Measurements from ENCODE around the gene MGAT4D. TPM values are rescaled to one million over a fixed set of nuclear protein-coding genes. Genes with fewer than 3 reads are reported as not detected.
A peak's percentile ranks its signal among the peaks of the same experiment; 100 is the strongest.
"Not testable (repeated sequence)": the region's sequence is repeated elsewhere in the genome, so short reads cannot be mapped to it uniquely, and the experiment has no call there.

Gene MGAT4D
- total RNA-seq, 1 experiment from 2014 or later = not detected

GRCh38 chr4:140466146-140466545, 31.9 kb downstream of the MGAT4D start:
- H3K4me1 ChIP-seq = no peaks in the 10 kb centered on the region
- H3K4me3 ChIP-seq = no peak overlapping the region
- no peaks in the 10 kb centered on the region for H3K36me3 ChIP-seq
- H3K27ac ChIP-seq = no peak overlapping the region
- H3K9me3 ChIP-seq (replicated peaks) = no peaks in the 10 kb centered on the region
- DNase-seq = no peak
- no peaks in the 10 kb centered on the region for H3K27me3 ChIP-seq

- H3K4me3 ChIP-seq = no peak overlapping the region
- no peaks in the 10 kb centered on the region for H3K9me3 ChIP-seq (replicated peaks)
- no peaks in the 10 kb centered on the region for H3K27me3 ChIP-seq
- no peaks in the 10 kb centered on the region for H3K36me3 ChIP-seq
- no peaks in the 10 kb centered on the region for H3K4me1 ChIP-seq
- DNase-seq = no peak
- no peak overlapping the region for H3K27ac ChIP-seq
Observed at GRCh38 chr4:140463614-140464013, 34.5 kb downstream of the MGAT4D start.

- no peak for DNase-seq
- H3K9me3 ChIP-seq (replicated peaks) = no peaks in the 10 kb centered on the region
- H3K4me3 ChIP-seq = no peak overlapping the region
Observed at GRCh38 chr4:140463182-140463581, 34.9 kb downstream of the MGAT4D start.

GRCh38 chr4:140450352-140450751, 47.7 kb downstream of the MGAT4D start:
- no peaks in the 10 kb centered on the region for H3K4me1 ChIP-seq
- no peak overlapping the region for H3K27ac ChIP-seq
- H3K36me3 ChIP-seq = no peaks in the 10 kb centered on the region
- no peaks in the 10 kb centered on the region for H3K27me3 ChIP-seq
- no peaks in the 10 kb centered on the region for H3K9me3 ChIP-seq (replicated peaks)
- no peak overlapping the region for H3K4me3 ChIP-seq
- no peak for DNase-seq

More at GRCh38 chr4:140463182-140463581, 34.9 kb downstream of the MGAT4D start:
- H3K27ac ChIP-seq = no peak overlapping the region
- H3K36me3 ChIP-seq = no peaks in the 10 kb centered on the region
- no peaks in the 10 kb centered on the region for H3K4me1 ChIP-seq
- no peaks in the 10 kb centered on the region for H3K27me3 ChIP-seq

- H3K27ac ChIP-seq = no peak overlapping the region
Observed at GRCh38 chr4:140448830-140449229, 49.3 kb downstream of the MGAT4D start.

GRCh38 chr4:140448162-140448561, 49.9 kb downstream of the MGAT4D start:
- Histone ChIP-seq H3K4me1 (no peaks in the 10 kb centered on the region), H3K36me3 (no peaks in the 10 kb centered on the region), H3K4me3 (no peak overlapping the region), H3K9me3 (replicated peaks) (no peaks in the 10 kb centered on the region), H3K27ac (no peak overlapping the region), H3K27me3 (no peaks in the 10 kb centered on the region)
- DNase-seq = no peak

More at GRCh38 chr4:140448830-140449229, 49.3 kb downstream of the MGAT4D start:
- no peaks in the 10 kb centered on the region for H3K27me3 ChIP-seq
- no peaks in the 10 kb centered on the region for H3K36me3 ChIP-seq
- H3K4me1 ChIP-seq = no peaks in the 10 kb centered on the region
- no peak overlapping the region for H3K4me3 ChIP-seq
- DNase-seq = peak in 1 of 2 experiments; percentile 2
- H3K9me3 ChIP-seq (replicated peaks) = no peaks in the 10 kb centered on the region

DNA sequence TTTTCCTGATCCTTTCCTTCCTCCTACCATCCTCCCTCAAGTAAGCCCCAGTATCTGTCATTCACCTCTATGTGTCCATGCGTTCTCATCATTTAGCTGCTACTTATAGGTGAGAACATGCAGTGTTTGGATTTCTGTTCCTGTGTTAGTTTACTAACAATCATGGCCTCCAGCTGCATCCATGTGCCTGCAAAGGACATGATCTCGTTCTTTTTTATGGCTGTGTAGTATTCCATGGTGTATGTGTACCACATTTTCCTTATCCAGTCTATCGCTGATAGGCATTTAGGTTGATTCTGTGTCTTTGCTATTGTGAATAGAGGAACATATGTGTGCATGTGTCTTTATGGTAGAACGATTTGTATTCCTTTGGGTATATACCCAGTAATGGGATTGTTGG, 53.7 kb downstream of the MGAT4D start:
- not testable (repeated sequence) for H3K4me3 ChIP-seq; H3K4me1 ChIP-seq; DNase-seq; H3K27me3 ChIP-seq; H3K9me3 ChIP-seq (replicated peaks); H3K27ac ChIP-seq; H3K36me3 ChIP-seq

DNA sequence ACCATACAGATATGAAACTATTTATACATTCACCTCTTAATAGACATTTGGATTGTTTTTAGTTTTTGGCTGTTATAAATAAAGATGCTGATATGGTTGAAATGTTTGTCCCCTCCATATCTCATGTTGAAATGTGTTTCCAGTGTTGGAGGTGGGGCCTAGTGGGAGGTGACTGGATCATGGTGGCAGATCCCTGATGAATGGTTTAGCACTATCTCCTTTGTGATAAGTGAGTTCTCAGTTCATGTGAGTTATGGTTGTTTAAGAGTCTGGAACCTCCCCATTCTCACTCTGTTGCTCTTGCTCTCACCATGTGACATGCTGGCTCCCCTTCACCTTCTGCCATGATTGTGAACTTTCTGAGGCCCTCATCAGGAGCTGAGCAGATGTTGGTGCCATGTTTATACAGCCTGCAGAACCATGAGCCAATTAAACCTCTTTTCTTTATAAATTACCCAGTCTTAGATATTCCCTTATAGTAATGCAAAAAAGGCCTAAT, 58.4 kb downstream of the MGAT4D start:
- Histone ChIP-seq H3K27ac (no peak overlapping the region), H3K27me3 (no peaks in the 10 kb centered on the region), H3K36me3 (no peaks in the 10 kb centered on the region), H3K4me1 (no peaks in the 10 kb centered on the region), H3K4me3 (no peak overlapping the region), H3K9me3 (replicated peaks) (no peaks in the 10 kb centered on the region)
- no peak for DNase-seq

GRCh38 chr4:140427919-140428471, 70.1 kb downstream of the MGAT4D start:
- no peak for DNase-seq
- Histone ChIP-seq H3K9me3 (replicated peaks) (no peaks in the 10 kb centered on the region), H3K27ac (peak overlapping the region; percentile 53; the same call in 1 of the 2 replicates), H3K4me1 (no peaks in the 10 kb centered on the region), H3K36me3 (no peaks in the 10 kb centered on the region), H3K27me3 (no peaks in the 10 kb centered on the region), H3K4me3 (peak overlapping the region; percentile 73)

- peak; percentile 82 to 84 for DNase-seq
- H3K4me1 ChIP-seq = no peaks in the 10 kb centered on the region
- H3K27me3 ChIP-seq = no peaks in the 10 kb centered on the region
- no peaks in the 10 kb centered on the region for H3K9me3 ChIP-seq (replicated peaks)
- peak within 1 kb of the TSS; percentile 53 for H3K27ac ChIP-seq
- H3K4me3 ChIP-seq = peak within 1 kb of the TSS; percentile 73
- H3K36me3 ChIP-seq = no peaks in the 10 kb centered on the region
Observed at GRCh38 chr4:140427106-140427918, 70.8 kb downstream of the MGAT4D start, which contains the start of gene CLGN. Gene CLGN (minus strand): TSS chr4:140427648. CDS start chr4:140413078, 14,570 bp downstream.

DNA sequence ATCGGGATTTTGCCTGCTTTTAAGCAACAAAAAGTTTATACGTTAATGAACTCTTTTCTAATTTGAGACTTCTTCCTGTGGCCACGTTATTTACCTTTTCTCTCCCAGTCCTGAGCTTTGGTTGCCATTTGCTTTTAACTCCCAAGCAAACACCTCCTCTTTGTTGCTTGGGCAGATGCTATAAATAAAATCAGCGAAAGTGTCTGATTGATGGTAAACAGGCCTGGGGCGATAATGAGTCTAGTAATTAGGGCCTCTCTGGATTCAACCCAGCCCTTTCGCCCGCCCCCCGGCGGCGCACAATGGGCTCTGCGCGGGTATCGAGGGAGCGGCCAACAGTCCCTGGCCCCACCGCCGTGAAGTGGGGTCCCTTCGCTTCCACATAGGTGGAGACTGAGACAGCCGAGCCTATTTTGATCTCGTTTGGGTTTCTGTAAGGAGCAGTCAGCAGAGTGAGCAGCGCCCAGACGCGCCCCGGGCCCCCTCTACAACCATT, 71.4 kb downstream of the MGAT4D start:
- Histone ChIP-seq H3K27ac (peak overlapping the region; percentile 53), H3K4me1 (no peaks in the 10 kb centered on the region), H3K9me3 (replicated peaks) (no peaks in the 10 kb centered on the region), H3K4me3 (peak overlapping the region; percentile 73), H3K27me3 (no peaks in the 10 kb centered on the region), H3K36me3 (no peaks in the 10 kb centered on the region)
- peak; percentile 22 to 43 for DNase-seq

DNA sequence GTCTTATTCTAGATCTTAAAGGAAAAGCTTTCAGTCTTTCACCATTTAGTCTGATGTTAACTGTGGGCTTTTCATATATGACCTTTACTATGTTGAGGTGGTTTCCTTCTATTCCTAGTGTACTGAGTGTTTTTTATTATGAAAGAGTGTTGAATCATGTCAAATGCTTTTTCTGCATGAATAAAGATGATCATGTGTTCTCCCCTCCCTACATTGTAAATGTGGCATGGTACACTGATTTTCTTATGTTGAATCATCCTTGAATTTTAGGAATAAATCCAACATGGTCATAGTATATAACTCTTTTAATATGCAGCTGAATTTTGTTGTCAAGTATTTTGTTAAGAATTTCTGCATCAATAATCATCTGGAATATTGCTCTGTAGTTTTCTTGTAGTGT, 75.0 kb downstream of the MGAT4D start:
- Histone ChIP-seq H3K9me3 (replicated peaks) (no peaks in the 10 kb centered on the region), H3K4me3 (no peak overlapping the region), H3K36me3 (no peaks in the 10 kb centered on the region), H3K27me3 (no peaks in the 10 kb centered on the region), H3K27ac (no peak overlapping the region), H3K4me1 (no peaks in the 10 kb centered on the region; the same call in 1 of the 2 replicates)
- no peak for DNase-seq

DNA sequence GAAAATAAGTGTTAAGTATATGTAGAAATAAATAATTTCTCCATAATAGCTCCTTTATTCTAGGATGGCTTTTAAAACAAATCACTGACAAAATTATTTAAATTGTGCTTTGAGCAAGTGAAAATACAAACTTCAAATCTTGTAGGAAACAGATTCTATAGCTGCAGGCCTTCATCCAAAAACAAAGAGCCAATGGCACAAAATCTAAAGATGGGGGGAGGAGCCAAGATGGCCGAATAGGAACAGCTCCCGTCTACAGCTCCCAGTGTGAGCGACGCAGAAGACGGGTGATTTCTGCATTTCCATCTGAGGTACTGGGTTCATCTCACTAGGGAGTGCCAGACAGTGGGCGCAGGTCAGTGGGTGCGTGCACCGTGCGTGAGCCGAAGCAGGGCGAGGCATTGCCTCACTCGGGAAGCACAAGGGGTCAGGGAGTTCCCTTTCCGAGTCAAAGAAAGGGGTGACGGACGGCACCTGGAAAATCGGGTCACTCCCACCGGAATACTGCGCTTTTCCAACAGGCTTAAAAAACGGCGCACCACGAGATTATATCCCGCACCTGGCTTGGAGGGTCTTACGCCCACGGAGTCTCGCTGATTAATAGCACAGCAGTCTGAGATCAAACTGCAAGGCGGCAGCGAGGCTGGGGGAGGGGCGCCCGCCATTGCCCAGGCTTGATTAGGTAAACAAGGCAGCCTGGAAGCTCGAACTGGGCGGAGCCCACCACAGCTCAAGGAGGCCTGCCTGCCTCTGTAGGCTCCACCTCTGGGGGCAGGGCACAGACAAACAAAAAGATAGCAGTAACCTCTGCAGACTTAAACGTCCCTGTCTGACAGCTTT, 84.7 kb downstream of the MGAT4D start:
- DNase-seq; H3K27me3 ChIP-seq; H3K4me1 ChIP-seq; H3K9me3 ChIP-seq (replicated peaks); H3K27ac ChIP-seq; H3K4me3 ChIP-seq; H3K36me3 ChIP-seq: not testable (repeated sequence)

- no peaks in the 10 kb centered on the region for H3K4me1 ChIP-seq
- no peak for DNase-seq
- no peak overlapping the region for H3K4me3 ChIP-seq
- no peaks in the 10 kb centered on the region for H3K27me3 ChIP-seq
- no peak overlapping the region for H3K27ac ChIP-seq
- H3K9me3 ChIP-seq (replicated peaks) = no peaks in the 10 kb centered on the region
- no peaks in the 10 kb centered on the region for H3K36me3 ChIP-seq
Observed at GRCh38 chr4:140408974-140409373, 89.1 kb downstream of the MGAT4D start.

Data from SJCRH30 (cell line).